DMS 273 (cell line): ENCODE results near the gene MTREX.

Experiments used
- DNase-seq: peaks from one replicate; lab custom pipeline; 2025; ENCODE audit not compliant: unreplicated experiment; lab: John Stamatoyannopoulos, UW

The MTREX gene

GRCh38 chr5:55467862-55468551, 160.2 kb downstream of the MTREX start:
- no peak for DNase-seq

GRCh38 chr5:55469839-55470238, 162.1 kb downstream of the MTREX start:
- no peak for DNase-seq

- no peak for DNase-seq
Observed at GRCh38 chr5:55470282-55470681, 162.5 kb downstream of the MTREX start.

GRCh38 chr5:55471468-55471867, 163.7 kb downstream of the MTREX start:
- no peak for DNase-seq

- DNase-seq = no peak
Observed at GRCh38 chr5:55472642-55473041, 164.9 kb downstream of the MTREX start.
